ENCODE data around the gene RBMX.
"Not testable (repeated sequence)": the region's sequence is repeated elsewhere in the genome, so short reads cannot be mapped to it uniquely, and the experiment has no call there.

GRCh38 chrX:136873210-136873609 is 7.3 kb downstream of the RBMX start:
- TF ChIP-seq CTCF, POLR2A, EP300 (IDR thresholded peaks at IDR 0.05): not testable (repeated sequence)
